ENCODE data around the gene MEIOB.

DNA sequence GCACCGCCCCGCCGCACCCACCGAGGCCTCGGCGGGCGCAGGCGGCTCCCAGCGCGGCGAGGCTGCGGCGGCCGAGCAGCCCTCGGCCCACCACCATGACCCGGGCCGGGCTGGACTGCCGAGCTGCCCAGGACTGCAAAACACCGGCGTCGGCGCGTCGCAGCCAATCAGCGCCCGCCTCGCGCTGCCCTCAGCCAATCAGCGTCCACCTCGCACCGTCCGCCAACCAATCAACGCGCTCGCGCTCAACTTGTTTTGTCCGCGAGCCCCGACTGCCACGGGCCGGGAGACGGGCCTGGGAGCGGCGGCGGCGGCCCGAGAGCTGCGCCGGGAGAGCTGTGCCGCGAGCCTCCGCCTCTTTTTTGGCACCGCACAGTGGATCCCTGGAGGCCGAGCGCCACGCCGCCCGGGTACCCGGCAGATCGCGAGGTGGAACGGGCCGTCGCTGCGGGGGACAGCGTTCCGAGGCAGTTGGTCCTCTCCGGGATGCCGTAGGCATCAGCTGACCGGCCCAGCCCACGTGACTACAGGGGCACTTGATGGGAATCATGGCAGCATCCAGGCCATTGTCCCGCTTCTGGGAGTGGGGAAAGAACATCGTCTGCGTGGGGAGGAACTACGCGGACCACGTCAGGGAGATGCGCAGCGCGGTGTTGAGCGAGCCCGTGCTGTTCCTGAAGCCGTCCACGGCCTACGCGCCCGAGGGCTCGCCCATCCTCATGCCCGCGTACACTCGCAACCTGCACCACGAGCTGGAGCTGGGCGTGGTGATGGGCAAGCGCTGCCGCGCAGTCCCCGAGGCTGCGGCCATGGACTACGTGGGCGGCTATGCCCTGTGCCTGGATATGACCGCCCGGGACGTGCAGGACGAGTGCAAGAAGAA, 45.0 kb downstream of the MEIOB start, which contains the start of the genes FAHD1 and HAGH:
- TF ChIP-seq CTCF (IDR thresholded peaks at IDR 0.05 in 8 of 11, conservative IDR thresholded peaks at IDR 0.05 in 3 of 11) (peak in 1 of 11 experiments; percentile 32), POLR2AphosphoS5 (IDR thresholded peaks at IDR 0.05) (peak; percentile 82 to 89 (median 88))
